B cell (primary cell): ENCODE measurements around the gene TLL1. TPM values are rescaled to one million over a fixed set of nuclear protein-coding genes. Genes with fewer than 3 reads are reported as not detected.

Experiments used
- ATAC-seq: fragments of 200-7000 bp; cut with Tn5 transposase; one replicate; pipeline ENCODE4 v1.10.0; 2021; ENCODE audit warnings: low read depth, mild to moderate bottlenecking, moderate number of reproducible peaks, moderate library complexity
- CTCF ChIA-PET: fragments of 350-600 bp; sonication (Branson Sonifier 250); formaldehyde crosslinking; loops from one replicate; lab custom pipeline; 2021; ENCODE audit warnings: antibody characterized with exemption, inconsistent platforms; lab: Charles Lee
- POLR2A ChIA-PET: fragments of 350-600 bp; sonication (Branson Sonifier 250); formaldehyde crosslinking; loops from one replicate; lab custom pipeline; 2021; ENCODE audit warnings: antibody characterized with exemption; lab: Charles Lee
- DNase-seq: peaks from one replicate; pipeline ENCODE4 v3.0.0; 2013
- H2AFZ ChIP-seq: 2 replicates; pipeline ENCODE4 v1.6.1; 2012; ENCODE audit warnings: mild to moderate bottlenecking, low read depth, low read length; ENCODE audit not compliant: insufficient read depth, poor library complexity, severe bottlenecking
- H3K27ac ChIP-seq, 2 donors: 1 replicate in 1 of 2; 2 replicates in 1 of 2; pipeline ENCODE4 v1.5.1; 2012 to 2013; ENCODE audit warnings: low read length in 2 of 2, mild to moderate bottlenecking in 2 of 2, moderate library complexity in 1 of 2
- H3K27me3 ChIP-seq, 4 experiments: fragments of 200-600 bp in 1 of 4; sonication (generic) in 1 of 4; replicated peaks in 1 of 4; 1 replicate in 2 of 4; 2 replicates in 2 of 4; pipeline versions ENCODE4 v1.6.1 to v1.7.0; 2013 to 2016; ENCODE audit warnings: low read length in 3 of 4, mild to moderate bottlenecking in 2 of 4, mixed read lengths in 1 of 4, moderate library complexity in 1 of 4; ENCODE audit not compliant: insufficient read depth in 4 of 4, control insufficient read depth in 3 of 4; ENCODE audit errors: control extremely low read depth in 1 of 4
- H3K36me3 ChIP-seq, 2 experiments: replicated peaks in 1 of 2; 1 replicate in 1 of 2; 2 replicates in 1 of 2; pipeline versions ENCODE4 v1.6.1 to v1.7.1; 2013; ENCODE audit warnings: low read length in 1 of 2; ENCODE audit not compliant: insufficient read depth in 2 of 2, control insufficient read depth in 1 of 2; ENCODE audit errors: control extremely low read depth in 1 of 2, extremely low read depth in 1 of 2
- H3K4me1 ChIP-seq, 2 donors: fragments of 200-600 bp in 1 of 2; sonication (generic) in 1 of 2; 1 replicate in 1 of 2; 2 replicates in 1 of 2; pipeline versions ENCODE4 v1.5.1 to v1.6.1; 2013 to 2017; ENCODE audit warnings: low read length in 2 of 2; ENCODE audit not compliant: control insufficient read depth in 2 of 2, insufficient read depth in 2 of 2
- H3K4me2 ChIP-seq: replicated peaks from 2 replicates; pipeline ENCODE3; 2012; ENCODE audit warnings: mild to moderate bottlenecking, low read depth, low read length; ENCODE audit not compliant: poor library complexity, severe bottlenecking
- H3K4me3 ChIP-seq, 5 experiments: fragments of 200-600 bp in 1 of 5; sonication (generic) in 1 of 5; 1 replicate in 3 of 5; 2 replicates in 2 of 5; pipeline versions ENCODE4 v1.5.1 to v1.7.0; 2011 to 2016; ENCODE audit warnings: low read length in 4 of 5, mild to moderate bottlenecking in 4 of 5, low read depth in 2 of 5, control low read depth in 1 of 5, moderate library complexity in 1 of 5; ENCODE audit not compliant: insufficient read depth in 1 of 5; ENCODE audit errors: control extremely low read depth in 1 of 5, extremely low read depth in 1 of 5
- H3K79me2 ChIP-seq: fragments of 200-600 bp; sonication (generic); one replicate; pipeline ENCODE4 v1.6.0; 2016; ENCODE audit warnings: low read length; ENCODE audit not compliant: control insufficient read depth, insufficient read depth
- H3K9ac ChIP-seq: fragments of 200-600 bp; sonication (generic); 2 replicates; pipeline ENCODE4 v1.6.1; 2017; ENCODE audit warnings: mild to moderate bottlenecking, low read length, moderate library complexity
- H3K9me3 ChIP-seq, 3 donors: one replicate each; pipeline versions ENCODE4 v1.6.1 to v1.7.1; 2013; ENCODE audit warnings: low read length in 2 of 3; ENCODE audit not compliant: control insufficient read depth in 2 of 3, insufficient read depth in 1 of 3; ENCODE audit errors: control extremely low read depth in 1 of 3
- H4K20me1 ChIP-seq: 2 replicates; pipeline ENCODE4 v1.6.0; 2012; ENCODE audit warnings: mild to moderate bottlenecking, low read length; ENCODE audit not compliant: insufficient read depth, control insufficient read depth, poor library complexity, severe bottlenecking
- H3K27ac Mint-ChIP-seq: one replicate; pipeline ENCODE4 v1.8.0; 2021; ENCODE audit warnings: mixed read lengths
- H3K27me3 Mint-ChIP-seq: one replicate; pipeline ENCODE4 v1.8.0; 2021; ENCODE audit warnings: mixed read lengths
- H3K4me1 Mint-ChIP-seq: one replicate; pipeline ENCODE4 v1.8.0; 2021; ENCODE audit warnings: mixed read lengths
- H3K4me3 Mint-ChIP-seq: one replicate; pipeline ENCODE4 v1.8.0; 2021; ENCODE audit warnings: mixed read lengths
- H3K9me3 Mint-ChIP-seq: one replicate; pipeline ENCODE4 v1.8.0; 2022; ENCODE audit warnings: mixed read lengths; ENCODE audit not compliant: insufficient read depth
- EZH2 ChIP-seq: IDR thresholded peaks from 2 replicates; pipeline ENCODE4 v1.6.1; 2012; ENCODE audit warnings: borderline replicate concordance, low read depth, mild to moderate bottlenecking, moderate library complexity, low read length; ENCODE audit not compliant: insufficient read depth, poor library complexity, severe bottlenecking
- WGBS: methylation state at CpG from one replicate; pipeline ENCODE4 v1.1.5; 2013; ENCODE audit warnings: missing lambda C conversion rate; ENCODE audit not compliant: insufficient coverage; 5-methylcytosine and 5-hydroxymethylcytosine counted together
- intact Hi-C: fragments of 100-400 bp; cut with micrococcal nuclease; formaldehyde crosslinking; loops from one replicate; pipeline ENCODE4 v1.10.0; 2022
- polyA plus RNA-seq: library from polyadenylated mRNA; depleted of rRNA; stranded (reverse); fragments of >200 nt; gene quantifications from 2 replicates; pipeline ENCODE4 v1.2.3, GENCODE V29; 2012
- total RNA-seq, 2 donors: library from RNA; stranded (reverse); fragments of 120-200 nt in 1 of 2; gene quantifications; 1 replicate in 1 of 2; 2 replicates in 1 of 2; pipeline versions ENCODE4 v1.2.3 to v1.2.4, GENCODE V29; 2013 to 2022
- TF ChIP-seq, protein P1 (sequence below): fragments of 200-600 bp; IDR thresholded peaks from one replicate; pipeline ENCODE4 v1.8.0; 2022; ENCODE audit warnings: antibody characterized with exemption, mild to moderate bottlenecking

TLL1 gene
- total and polyA plus RNA-seq, 2 donors (not counting 1 experiment from before 2014, with no cell fraction given): not detected

GRCh38 chr4:165929662-165930061 is 56.6 kb downstream of the TLL1 start:
- intact Hi-C loops: no loop called here
- DNase-seq: no peak
- ChIA-PET CTCF (no interaction called here), POLR2A (no interaction called here)
- H4K20me1 ChIP-seq: no peaks in the 10 kb centered on the region
- H2AFZ ChIP-seq: no peak overlapping the region
- no peaks in the 10 kb centered on the region for H3K27me3 ChIP-seq
- Mint-ChIP-seq H3K27me3 (no peaks in the 10 kb centered on the region), H3K9me3 (no peaks in the 10 kb centered on the region), H3K4me3 (no peak overlapping the region), H3K27ac (no peak overlapping the region), H3K4me1 (no peaks in the 10 kb centered on the region)
- no peaks in the 10 kb centered on the region for H3K36me3 ChIP-seq
- H3K4me3 ChIP-seq: no peak overlapping the region
- no peaks in the 10 kb centered on the region for H3K4me1 ChIP-seq
- ATAC-seq: no peak
- no peak overlapping the region for H3K4me2 ChIP-seq
- no peak for TF ChIP-seq EZH2
- TF ChIP-seq, protein P1, sequence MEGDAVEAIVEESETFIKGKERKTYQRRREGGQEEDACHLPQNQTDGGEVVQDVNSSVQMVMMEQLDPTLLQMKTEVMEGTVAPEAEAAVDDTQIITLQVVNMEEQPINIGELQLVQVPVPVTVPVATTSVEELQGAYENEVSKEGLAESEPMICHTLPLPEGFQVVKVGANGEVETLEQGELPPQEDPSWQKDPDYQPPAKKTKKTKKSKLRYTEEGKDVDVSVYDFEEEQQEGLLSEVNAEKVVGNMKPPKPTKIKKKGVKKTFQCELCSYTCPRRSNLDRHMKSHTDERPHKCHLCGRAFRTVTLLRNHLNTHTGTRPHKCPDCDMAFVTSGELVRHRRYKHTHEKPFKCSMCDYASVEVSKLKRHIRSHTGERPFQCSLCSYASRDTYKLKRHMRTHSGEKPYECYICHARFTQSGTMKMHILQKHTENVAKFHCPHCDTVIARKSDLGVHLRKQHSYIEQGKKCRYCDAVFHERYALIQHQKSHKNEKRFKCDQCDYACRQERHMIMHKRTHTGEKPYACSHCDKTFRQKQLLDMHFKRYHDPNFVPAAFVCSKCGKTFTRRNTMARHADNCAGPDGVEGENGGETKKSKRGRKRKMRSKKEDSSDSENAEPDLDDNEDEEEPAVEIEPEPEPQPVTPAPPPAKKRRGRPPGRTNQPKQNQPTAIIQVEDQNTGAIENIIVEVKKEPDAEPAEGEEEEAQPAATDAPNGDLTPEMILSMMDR: no peak
- H3K79me2 ChIP-seq: no peaks in the 10 kb centered on the region
- no peaks in the 10 kb centered on the region for H3K9me3 ChIP-seq
- H3K9ac ChIP-seq: no peak overlapping the region
- WGBS: 100% methylated on average over 1 of the region's 2 CpGs
- no peak overlapping the region for H3K27ac ChIP-seq

DNA sequence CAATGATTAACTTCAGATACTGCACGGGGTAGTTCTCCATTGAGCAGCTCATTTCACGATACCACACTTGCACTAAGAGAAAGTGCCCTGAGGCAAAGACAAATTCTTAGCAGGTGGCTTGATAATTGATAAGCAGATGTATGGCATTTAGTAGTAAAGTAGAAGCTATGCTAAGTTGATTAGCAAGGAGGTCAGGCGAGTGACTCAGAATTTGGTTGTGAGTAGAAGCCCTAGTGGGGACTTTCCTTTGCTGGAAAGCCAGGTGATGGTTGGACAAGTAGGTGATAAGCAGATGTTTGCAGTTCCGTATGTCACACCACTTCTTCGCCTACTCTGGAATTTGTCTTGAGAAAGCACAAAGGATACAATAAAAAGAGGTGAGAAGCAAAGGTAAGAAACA is 58.7 kb downstream of the TLL1 start:
- intact Hi-C loops: no loop called here
- no peak overlapping the region for H3K27ac Mint-ChIP-seq
- Histone ChIP-seq H3K36me3 (no peaks in the 10 kb centered on the region), H3K4me1 (no peaks in the 10 kb centered on the region), H3K9ac (no peak overlapping the region), H3K4me2 (no peak overlapping the region), H4K20me1 (no peaks in the 10 kb centered on the region), H2AFZ (no peak overlapping the region), H3K4me3 (no peak overlapping the region), H3K27me3 (no peaks in the 10 kb centered on the region), H3K9me3 (no peaks in the 10 kb centered on the region), H3K27ac (no peak overlapping the region), H3K79me2 (no peaks in the 10 kb centered on the region)
- TF ChIP-seq, protein P1: no peak
- TF ChIP-seq EZH2: no peak
- H3K4me1 Mint-ChIP-seq: no peaks in the 10 kb centered on the region
- CTCF ChIA-PET: no interaction called here
- no peaks in the 10 kb centered on the region for H3K9me3 Mint-ChIP-seq
- H3K4me3 Mint-ChIP-seq: no peak overlapping the region
- H3K27me3 Mint-ChIP-seq: no peaks in the 10 kb centered on the region
- WGBS: 100% methylated on average over 5 of the region's 5 CpGs
- no peak for ATAC-seq
- POLR2A ChIA-PET: no interaction called here
- no peak for DNase-seq
